RPMI8226 (cell line): ENCODE results near the gene NFIL3.

Experiments used
- DNase-seq: peaks from one replicate; pipeline ENCODE4 v3.0.0-alpha.2; 2015

NFIL3 gene

DNA sequence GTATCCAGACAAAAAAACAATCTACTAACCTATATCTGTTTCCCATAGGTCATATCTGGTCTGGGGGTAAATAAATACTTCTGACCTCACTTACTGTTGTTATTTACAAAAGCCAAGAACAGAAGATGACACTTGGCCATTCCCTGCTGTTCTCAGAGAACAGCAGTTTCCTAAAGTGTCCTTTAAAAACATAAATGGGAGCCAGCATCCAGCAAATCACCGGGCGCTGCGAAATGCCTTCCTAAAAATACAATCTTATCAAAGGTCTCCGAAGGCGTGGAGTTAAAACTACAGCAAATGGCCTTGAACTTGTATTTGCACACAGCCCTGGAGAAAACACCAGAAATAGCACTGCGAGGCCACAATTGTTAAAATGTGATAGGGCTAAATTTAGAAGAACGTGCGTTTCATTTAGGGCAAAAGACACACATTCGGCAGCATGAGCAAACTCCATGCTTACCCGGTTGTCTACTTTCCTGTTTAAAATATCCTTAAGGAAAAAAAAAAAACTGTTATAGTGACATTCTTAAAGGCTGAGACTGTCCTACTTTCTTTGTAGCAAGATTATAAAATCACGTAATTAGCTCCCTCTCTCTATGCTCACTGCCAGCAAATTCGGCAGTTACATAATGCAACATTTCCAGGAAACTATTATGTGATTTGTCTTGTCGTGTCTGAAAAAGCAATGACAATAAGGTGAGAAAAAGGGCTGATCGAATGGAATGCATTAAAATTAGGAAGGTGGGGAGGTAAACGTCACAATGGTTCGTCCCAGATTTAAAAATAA is 1.5 kb downstream of the NFIL3 start:
- DNase-seq = peak; percentile 41

DNA sequence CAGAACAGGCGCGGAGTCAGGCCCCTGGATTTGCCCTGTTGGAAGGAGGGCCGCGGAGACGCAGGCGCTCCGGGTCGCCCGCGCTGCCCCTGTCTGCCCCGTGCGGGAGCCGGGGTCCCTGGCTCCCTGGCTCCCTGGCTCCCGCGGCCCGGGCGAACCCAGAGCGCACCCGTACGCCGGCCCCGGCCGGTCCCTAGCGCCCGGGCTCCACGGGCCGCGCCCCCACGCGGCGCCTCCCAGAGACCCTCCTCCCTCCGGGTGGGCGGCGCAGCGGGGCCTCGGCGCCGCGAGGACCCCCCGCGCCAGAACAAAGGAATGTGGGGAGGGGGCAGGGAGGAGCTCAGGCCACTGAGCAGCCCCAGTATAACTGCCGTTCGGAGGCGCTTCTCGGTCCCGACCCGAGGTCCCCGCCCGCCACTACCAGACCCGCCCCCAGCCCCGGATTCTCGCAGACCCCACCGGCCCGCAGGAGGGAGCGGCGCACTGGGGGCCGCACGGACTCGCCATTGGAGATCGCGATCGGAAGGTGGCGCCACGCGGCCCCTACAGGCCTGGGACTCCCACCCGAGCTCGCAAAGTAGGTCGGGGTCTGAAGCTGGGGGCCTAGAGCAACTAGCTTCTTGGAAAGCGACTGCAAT is 2.4 kb downstream of the NFIL3 start:
- DNase-seq = no peak

DNA sequence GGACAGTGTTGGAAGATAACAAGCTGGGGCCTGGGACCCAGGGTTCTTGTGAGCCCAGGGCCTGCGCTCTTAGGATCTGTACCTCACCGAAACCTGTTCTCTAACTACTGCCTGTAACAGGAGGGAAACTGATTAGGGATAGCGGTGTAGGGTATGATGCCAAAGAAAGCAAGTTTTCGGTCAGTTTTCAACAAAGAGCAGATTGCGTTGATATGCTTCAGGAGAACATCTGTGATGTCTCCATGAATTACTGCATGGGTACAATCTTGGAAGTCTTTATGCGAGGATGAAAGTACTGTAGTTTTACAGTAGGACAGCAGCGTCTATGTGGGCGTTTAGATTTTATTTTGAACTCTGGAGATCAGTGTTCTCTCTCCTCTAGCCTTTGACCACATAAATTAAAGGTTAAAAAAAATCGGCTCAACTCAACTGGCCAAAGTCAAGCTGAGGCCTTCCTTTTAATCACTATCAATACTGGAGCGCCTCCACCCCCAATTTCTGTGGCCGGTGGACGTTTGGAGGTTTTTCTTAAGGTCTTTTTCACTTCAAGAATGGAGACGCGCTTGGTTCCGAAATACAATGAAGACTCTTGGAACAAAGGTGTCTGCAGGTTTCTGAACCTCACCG is 3.0 kb downstream of the NFIL3 start:
- DNase-seq = no peak

DNA sequence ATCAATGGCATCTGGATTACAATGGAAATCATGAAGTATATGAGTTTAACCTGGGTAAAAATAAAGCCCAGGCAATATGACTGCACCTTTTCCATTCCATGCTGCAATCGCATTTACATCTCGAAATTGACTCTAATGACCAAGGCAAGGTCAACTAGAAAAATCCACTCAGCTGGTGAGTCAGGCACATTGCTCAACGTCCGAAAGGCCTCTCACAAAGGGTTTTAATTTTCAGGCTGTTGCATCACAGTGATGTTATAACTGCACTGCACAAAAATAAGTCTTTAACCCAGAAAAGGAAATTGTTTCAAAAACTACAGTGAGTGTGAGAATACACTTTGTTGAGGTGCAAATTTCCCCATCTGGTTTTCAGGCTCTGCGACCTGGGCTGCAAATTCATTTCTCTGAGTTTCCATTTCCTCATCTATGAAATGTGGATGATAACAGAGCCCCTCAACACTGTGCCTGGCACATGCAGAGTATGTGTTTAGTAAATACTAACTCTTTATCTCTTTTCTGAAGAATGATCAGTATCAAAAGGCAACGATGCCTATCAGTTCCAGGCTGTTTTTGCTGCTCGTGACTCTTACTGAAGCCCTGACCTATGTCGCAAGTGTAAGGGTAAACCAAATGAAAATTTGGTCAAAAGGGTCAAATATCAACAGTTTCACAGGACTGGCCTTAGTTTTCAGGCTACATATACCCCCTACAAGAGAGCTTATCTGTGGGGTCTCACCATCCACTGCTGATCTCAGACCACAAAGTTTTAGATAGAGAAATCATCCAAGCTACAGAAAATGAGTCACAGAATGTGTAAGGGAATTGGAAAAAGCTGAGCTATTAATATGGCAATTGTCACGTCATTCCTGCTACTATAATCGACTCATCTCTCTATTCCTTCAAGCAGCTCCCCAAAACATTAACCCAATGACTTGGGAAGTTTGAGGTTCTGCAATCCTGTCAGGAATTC is 4.1 kb downstream of the NFIL3 start:
- no peak for DNase-seq

DNA sequence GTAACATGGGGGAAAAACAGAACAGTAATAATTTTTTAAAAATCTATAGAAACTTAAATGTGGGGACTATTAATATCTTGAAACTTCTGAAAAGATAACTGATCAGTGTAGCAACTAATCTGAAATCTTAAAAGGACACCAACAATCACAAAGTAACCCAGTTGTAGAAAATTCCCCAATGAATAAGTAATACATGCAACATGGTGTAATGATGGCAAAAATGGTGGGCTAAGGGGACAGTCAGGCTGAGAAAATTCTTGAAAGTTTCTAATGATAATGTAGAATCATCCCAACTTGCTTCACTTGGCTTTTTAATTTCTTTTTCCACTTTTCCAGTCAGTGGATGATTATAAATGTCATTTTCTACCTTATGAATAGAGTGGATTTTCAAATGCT is 5.4 kb downstream of the NFIL3 start:
- no peak for DNase-seq

DNA sequence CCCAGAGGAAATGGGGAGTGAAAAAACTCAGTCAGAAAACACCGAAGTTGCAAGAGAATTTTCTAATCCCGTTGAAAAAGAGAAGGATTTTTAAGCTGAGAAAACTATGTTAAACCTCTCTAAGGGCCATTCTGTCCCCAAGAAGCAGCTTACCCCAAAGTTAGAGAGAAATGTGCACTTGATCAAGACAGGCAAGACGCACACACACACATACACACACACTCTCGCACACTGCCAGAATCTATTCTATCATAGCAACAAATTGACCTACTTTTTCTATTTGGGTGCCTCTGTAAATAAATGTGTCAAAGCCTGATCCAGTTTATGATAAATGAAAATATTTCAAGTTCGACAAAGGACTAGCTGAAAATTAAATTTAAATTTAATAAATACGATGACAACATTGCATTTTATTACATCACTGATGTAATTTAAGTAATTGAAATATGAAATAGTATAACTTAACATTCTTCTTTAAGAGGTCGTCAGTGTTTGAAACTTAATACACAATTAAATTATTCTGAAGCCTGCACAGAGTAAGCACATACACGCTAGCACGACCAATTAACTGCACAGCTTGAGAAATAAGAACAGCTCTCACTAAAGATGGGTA is 5.9 kb downstream of the NFIL3 start:
- no peak for DNase-seq

DNA sequence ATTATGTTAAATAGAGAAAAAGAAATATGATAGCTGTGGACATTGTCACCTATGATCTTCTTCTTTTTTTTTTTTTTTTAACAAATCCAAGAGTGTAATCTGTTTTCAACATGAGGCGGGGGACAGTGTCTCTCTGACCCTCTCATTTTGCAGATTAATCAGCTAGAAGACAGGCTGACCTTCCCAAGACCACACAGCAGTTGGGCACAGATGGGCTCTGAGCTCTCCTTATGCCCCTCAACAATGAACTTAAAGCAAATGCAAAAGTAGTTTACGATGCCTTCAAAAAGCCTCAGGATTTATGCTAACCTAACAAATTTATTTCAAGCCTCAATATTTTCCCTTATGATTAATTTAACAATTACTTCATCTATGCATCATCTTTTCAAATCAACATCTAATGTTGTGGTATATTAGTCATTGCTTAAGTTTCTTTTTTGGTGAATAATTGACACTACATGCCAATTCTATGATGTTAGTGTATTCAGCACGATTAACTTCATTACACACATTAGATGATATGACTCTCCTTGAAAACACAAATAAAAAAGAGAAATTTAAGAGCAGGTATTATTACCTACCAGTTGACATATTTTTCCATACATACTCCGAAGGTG is 7.4 kb downstream of the NFIL3 start:
- no peak for DNase-seq

DNA sequence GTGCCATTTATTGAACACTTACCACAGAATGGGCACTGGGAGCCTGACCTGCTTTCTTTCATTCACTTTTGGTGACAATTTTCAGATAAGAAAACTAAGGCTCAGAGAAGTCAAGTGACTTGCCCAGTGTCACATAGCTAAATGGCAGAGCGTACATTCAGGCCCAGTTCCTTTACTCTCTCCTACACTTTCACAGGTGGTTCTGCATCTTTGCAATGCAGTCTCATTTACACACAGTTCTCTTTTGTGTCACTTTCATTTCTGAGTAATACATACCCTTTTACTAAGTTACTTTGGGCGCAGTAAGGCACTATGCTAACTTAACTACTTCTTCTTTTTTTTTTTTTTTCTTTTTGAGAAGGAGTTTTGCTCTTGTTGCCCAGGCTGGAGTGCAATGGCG is 8.3 kb downstream of the NFIL3 start:
- DNase-seq = no peak

DNA sequence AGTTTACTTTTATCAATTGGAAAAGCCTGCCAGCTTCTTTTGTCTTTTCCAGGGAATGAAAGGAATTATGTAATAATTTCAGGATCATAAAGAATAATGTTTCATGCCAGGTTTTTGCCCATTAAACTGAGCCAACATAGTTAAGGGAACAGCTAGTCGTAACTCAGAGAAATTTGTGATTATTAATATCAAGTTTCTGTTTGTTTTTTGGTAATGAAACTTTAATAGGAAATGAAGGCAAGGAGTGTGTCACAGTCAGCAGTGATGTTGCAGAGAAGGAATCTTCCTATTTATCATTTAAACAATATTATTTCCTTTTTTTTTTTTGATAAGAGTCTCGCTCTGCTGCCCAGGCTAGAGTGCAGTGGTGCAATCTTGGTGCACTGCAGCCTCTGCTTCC is 10.7 kb downstream of the NFIL3 start:
- DNase-seq = no peak

DNA sequence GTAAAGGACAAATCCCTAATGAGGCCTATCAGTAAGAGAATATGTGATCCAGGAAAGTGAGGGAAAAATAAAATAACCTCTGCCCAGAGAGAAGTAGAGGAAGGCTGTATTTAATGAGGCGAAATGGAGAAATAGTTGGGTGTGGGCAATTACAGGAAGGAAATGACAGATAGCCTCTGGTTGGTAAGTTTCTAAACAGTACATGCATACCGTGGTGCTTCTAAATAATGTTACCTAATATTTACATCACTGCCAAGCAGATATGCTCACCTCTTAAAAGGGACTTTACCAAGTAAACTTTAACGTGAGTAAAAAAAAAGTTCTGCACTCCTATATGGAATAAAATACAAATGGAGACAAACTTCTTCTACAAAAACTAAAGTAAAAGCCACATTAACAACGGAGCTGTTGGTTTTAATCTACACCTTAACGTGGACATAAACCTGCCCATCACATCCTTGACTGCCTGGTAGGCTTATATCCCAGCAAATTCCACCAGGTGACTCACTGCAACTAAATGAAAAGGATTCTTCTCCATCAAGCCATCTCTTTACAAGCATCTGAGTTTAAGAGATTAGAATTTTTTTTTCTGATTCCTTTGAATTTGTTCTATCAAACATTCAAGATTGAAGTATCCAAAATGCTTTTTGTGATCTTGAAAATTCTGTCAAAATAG is 12.4 kb downstream of the NFIL3 start:
- DNase-seq = no peak

DNA sequence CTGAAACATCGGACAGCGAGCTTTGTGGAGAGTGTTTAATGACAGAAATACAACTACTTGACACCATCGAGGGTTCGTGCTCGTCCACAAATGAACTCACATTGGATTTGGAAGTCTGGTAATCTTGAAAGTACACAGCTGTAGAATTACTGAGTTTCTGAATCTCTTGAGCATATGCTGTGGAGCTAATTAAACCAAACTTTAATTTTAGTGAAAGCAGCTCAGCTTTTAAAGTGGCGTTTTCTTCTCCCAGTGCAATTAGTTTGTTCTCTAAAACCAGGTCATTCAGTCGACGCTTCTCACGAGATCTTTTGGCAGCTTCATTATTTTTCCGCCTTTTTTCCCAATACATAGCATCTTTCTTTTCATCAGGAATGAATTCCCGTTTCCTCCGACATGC is 13.5 kb downstream of the NFIL3 start:
- DNase-seq = no peak

DNA sequence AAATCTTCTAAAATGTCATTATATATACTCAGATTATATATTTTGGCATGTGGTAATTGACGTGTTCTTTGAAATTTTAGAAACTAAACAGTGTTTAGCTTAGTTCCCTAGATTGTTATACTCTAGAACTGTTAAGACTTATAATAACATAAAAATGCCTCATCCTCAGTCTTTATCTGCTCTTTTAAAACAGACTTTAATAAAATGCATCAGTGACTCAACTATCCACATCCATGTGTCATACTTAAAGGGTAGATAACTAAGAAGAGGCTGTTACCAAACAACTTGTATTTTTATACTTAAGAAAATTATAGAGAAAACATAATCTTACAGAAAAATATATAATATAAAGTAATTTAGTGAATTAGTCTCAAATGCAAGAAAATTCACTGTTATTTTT is 15.2 kb downstream of the NFIL3 start:
- no peak for DNase-seq

DNA sequence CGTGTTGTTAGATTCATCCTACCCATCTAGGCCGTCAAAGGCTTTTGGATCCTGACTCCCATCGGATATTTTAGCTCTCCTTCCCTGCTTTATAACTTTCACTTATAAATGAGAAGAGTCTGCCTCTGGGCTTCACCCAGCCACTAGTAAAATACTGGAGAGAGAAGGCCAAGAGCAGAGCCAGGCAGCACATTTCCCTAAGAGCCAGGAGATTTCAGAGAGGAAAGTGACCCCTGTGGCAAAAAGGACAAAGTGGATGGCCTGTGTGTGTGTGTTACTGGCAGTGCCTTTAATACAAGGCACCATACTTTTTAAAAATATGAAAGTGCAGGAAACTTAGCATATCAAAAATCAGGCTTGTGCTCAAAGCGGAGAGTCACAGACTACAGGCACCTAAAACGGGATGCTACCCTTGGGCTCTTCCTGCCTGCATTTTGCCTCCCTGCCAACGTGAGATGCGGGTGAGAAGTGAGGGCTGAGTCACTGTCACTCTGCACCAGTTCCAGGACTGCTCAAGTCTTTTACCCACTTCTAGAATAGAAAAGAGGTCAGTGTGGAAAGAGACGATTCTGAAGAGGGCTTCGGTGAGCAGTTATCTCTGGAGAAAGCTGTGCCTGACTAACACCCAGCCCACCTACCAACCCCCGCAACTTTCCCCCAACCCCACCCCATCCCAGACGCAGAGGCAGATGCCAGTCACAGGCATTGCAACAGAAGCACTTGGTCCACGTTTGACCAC is 15.9 kb downstream of the NFIL3 start:
- no peak for DNase-seq

DNA sequence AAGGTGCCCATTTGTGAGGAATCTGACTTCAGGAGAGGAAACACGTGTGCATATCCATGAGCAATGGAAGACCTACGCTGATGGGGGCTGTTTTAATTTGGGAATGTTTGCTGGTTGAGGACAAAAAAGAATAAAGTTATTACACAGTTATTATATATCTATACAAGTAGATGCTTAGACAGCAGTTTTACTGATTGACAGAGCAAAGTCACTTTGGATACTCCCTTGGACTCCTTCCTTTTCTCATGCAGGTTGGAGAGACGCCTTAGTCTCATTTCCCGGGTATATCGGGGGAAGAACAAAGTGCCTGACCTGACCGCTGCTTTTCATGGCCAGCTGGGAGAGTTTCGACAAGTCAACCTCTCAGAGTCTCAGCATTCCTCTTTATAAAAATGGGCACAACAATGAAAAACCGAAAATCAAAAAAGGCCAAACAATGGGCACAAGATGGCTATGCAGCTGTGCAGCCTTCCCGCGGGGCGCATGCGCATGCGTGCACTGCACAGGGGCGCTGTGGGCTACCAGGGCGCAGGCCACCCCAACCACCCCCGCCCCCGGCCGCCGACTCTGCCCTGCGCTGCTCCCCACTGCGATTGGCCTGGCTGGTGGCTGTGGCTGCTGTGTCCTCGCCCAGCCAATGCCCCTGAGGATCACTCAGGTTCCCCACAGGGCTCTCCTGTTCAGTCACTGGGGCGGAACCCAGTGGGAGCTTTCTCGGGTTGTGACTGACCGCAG is 18.1 kb downstream of the NFIL3 start:
- DNase-seq = no peak

DNA sequence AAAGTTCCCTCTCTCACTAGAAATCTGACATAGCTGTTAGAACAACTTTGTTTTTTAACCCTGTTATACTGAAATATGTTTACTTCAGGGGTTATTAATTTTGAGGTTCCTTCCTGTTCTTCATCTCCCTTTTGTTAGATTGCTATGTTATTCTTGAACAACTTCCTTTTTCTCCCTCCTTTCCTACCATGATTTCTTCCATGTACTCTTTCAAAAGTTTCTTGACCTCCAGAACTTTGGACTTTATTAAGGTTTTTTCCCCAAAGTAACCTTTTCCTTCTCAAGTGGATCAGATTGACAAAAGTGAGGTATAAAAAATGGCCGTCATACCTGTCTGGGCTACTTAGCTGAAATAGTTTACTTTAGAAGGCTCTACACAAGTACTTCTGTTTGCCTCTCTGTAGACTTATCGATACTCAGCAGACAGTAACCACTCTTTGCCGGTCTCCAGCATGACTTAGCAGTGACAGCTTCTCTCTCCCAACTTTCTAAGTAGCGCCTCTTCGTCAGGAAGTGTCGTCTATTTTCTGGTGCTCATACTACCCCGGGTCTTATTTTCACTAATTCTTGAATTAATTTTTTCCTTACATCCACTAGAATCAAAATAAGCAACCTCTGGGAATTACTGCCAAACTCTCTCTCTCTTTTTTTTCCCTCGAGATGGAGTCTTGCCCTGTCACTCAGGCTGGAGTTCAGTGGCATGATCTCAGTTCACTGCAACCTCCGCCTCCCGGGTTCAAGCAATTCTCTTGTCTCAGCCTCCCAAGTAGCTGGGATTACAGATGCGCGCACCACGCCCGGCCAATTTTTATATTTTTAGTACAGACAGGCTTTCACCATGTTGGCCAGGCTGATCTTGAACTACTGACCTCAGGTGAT is 19.7 kb downstream of the NFIL3 start:
- DNase-seq = no peak

DNA sequence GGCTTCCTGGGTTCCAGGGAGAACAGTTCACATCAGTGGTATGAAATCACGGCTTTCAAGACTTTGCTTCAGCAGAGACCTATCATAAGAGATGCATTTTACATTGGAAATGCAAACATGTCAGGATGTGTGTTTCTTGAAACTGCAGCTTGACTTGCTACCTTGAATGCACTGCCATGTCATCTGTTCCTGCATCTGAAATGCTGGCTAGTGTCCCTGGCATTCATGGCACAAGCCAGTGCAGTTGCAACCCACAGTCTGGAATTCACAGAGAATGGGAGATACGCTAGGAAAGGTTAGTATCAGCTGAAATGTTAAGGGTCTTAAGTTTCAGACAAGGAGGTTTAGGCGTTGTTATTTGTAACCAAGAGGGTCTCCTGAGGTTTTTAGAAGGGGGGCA is 24.7 kb downstream of the NFIL3 start:
- DNase-seq = no peak

DNA sequence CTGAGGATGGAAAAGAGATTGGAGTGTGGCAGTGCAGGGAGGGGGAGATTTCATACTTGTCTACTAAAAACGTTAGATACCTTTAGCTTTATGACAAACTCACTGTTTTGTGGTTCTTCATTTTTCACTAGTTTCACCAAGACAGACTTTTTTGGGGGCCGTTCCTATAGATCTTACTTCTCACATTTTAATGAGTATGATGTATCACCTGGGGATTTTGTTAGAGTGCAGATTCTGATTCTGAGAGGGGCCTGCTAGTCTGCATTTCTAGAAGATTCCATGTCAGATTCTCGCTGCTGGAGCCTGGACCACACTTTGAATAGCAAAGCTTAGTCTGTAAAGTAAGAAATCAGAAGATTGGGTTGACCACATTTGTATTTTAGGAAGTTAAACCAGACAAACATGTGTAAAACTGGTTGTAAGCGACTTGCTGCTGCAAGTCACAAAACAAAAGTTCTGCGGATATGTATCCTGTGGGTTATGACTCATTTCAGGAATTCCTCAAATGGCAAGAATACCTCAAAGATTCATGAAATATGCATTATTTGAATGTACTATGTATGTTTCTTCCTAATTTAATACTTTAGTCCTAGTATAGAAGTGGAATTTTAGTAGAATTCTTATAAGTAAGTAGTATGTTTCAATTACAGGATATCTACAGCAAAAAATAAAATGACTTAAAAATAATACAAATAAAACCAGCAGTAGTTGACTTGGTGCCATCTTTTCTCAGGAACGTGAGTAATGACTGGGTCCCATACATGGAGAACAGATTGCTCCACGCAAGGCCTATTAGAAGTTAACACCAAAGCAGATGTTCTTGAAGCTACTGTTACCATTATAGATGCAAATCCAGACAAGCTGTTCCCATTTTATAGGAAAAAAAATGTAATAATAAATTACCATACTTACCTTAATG is 27.8 kb downstream of the NFIL3 start:
- DNase-seq = peak; percentile 20

DNA sequence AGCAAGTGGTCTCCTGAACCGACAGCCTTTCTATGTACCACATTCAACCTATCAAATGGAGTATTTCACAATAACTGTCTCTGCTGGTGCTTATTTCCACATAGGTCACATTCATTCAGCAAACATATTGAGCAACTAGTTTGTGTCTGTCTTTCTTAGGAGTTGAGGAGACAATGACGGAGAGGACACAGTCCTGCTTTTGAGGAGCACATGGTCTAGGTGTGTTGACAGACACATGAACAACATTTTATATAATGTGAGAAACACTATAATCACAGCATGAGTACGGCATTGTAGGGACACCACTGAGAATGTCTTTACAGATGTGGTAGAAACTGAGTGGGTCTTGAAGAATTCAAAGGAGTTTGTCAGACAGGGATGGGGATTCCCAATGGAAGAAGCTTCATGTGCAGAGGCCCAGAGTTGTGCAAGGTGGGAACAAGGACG is 28.5 kb downstream of the NFIL3 start:
- no peak for DNase-seq
